Right lobe of liver (tissue), 4 donors: ENCODE results near the gene IFIT3.

ENCODE experiments used
- POLR2A ChIP-seq: fragments of 450-650 bp; IDR thresholded peaks from one replicate; pipeline ENCODE4 v1.6.1; 2017; ENCODE audit warnings: antibody characterized with exemption, mild to moderate bottlenecking
- TF ChIP-seq, protein P1 (sequence below), 4 donors: fragments of 200-600 bp in 3 of 4; fragments of 450-650 bp in 1 of 4; IDR thresholded peaks; one replicate each; pipeline versions ENCODE4 v1.5.1 to v1.8.0; 2016 to 2022; ENCODE audit warnings: antibody characterized with exemption in 4 of 4, mild to moderate bottlenecking in 2 of 4
- donor health status: DM: no; HTN: no; CAD: no.
- donor health status: DM: no; HTN: no; CAD: no.
- donor health status: DM: no; HTN: yes; CAD: no.

- TF ChIP-seq POLR2A = no peak
- TF ChIP-seq, protein P1, sequence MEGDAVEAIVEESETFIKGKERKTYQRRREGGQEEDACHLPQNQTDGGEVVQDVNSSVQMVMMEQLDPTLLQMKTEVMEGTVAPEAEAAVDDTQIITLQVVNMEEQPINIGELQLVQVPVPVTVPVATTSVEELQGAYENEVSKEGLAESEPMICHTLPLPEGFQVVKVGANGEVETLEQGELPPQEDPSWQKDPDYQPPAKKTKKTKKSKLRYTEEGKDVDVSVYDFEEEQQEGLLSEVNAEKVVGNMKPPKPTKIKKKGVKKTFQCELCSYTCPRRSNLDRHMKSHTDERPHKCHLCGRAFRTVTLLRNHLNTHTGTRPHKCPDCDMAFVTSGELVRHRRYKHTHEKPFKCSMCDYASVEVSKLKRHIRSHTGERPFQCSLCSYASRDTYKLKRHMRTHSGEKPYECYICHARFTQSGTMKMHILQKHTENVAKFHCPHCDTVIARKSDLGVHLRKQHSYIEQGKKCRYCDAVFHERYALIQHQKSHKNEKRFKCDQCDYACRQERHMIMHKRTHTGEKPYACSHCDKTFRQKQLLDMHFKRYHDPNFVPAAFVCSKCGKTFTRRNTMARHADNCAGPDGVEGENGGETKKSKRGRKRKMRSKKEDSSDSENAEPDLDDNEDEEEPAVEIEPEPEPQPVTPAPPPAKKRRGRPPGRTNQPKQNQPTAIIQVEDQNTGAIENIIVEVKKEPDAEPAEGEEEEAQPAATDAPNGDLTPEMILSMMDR (IDR thresholded peaks at IDR 0.05) = no peak
Observed at GRCh38 chr10:89371987-89372386, 44.2 kb downstream of the IFIT3 start.
